HG02678 (cell line): Measurements from ENCODE around the gene TSC22D1.

Experiments
- ATAC-seq: cut with Tn5 transposase; IDR thresholded peaks from one replicate; pipeline ENCODE4 v1.9.1; 2021; ENCODE audit warnings: mild to moderate bottlenecking, moderate library complexity; ENCODE audit not compliant: unreplicated experiment

Gene TSC22D1

GRCh38 chr13:44433863-44434765 lies 142.0 kb downstream of the TSC22D1 start:
- ATAC-seq, result no peak

GRCh38 chr13:44432650-44433049 lies 143.5 kb downstream of the TSC22D1 start:
- no peak for ATAC-seq

- ATAC-seq, result no peak
These were observed 145.0 kb downstream of the TSC22D1 start for GRCh38 chr13:44431150-44431549.

- no peak for ATAC-seq
These were observed 146.8 kb downstream of the TSC22D1 start for GRCh38 chr13:44429311-44429710.

- no peak for ATAC-seq
These were observed 149.7 kb downstream of the TSC22D1 start for GRCh38 chr13:44426461-44426860.

GRCh38 chr13:44425815-44426078 lies 150.4 kb downstream of the TSC22D1 start:
- ATAC-seq, result no peak

- no peak for ATAC-seq
These were observed 150.9 kb downstream of the TSC22D1 start for GRCh38 chr13:44425041-44425814.

GRCh38 chr13:44423824-44424223 lies 152.3 kb downstream of the TSC22D1 start:
- no peak for ATAC-seq

GRCh38 chr13:44422755-44423643 lies 153.1 kb downstream of the TSC22D1 start:
- ATAC-seq, result no peak

GRCh38 chr13:44421853-44422525 lies 154.1 kb downstream of the TSC22D1 start:
- no peak for ATAC-seq

- ATAC-seq, result no peak
These were observed 155.5 kb downstream of the TSC22D1 start for GRCh38 chr13:44420376-44421220.

GRCh38 chr13:44417876-44418275 lies 158.3 kb downstream of the TSC22D1 start:
- ATAC-seq, result no peak

- no peak for ATAC-seq
These were observed 158.7 kb downstream of the TSC22D1 start for GRCh38 chr13:44417446-44417845.

- no peak for ATAC-seq
These were observed 159.4 kb downstream of the TSC22D1 start for GRCh38 chr13:44416744-44417143.

- ATAC-seq, result no peak
These were observed 159.8 kb downstream of the TSC22D1 start for GRCh38 chr13:44416301-44416700.

- ATAC-seq, result no peak
These were observed 160.3 kb downstream of the TSC22D1 start for GRCh38 chr13:44415815-44416214.

GRCh38 chr13:44414716-44415115 lies 161.4 kb downstream of the TSC22D1 start:
- no peak for ATAC-seq

GRCh38 chr13:44413095-44413494 lies 163.0 kb downstream of the TSC22D1 start:
- no peak for ATAC-seq

GRCh38 chr13:44412346-44412935 lies 163.7 kb downstream of the TSC22D1 start:
- ATAC-seq, result no peak
